ENCODE data around the gene AGL. TPM values are rescaled to one million over a fixed set of nuclear protein-coding genes. Genes with fewer than 3 reads are reported as not detected.

AGL gene
- total and polyA plus RNA-seq, 2 experiments from 2014 or later = 26.6 to 39.5 TPM

GRCh38 chr1:99934801-99935200, 84.6 kb downstream of the AGL start:
- Histone ChIP-seq H3K9me3 (ENCODE audit: low read depth) (no peaks in the 10 kb centered on the region), H3K27me3 (no peaks in the 10 kb centered on the region), H3K27ac (no peak overlapping the region), H3K4me1 (ENCODE audit: low read depth) (no peaks in the 10 kb centered on the region), H3K4me3 (no peak overlapping the region), H3K36me3 (no peaks in the 10 kb centered on the region)
- DNase-seq (ENCODE audit: low read depth in 1 of 2, low spot score in 1 of 2) = no peak
- no peak for TF ChIP-seq CTCF (IDR thresholded peaks at IDR 0.05; ENCODE audit: low read depth, low read length)

- no peaks in the 10 kb centered on the region for H3K4me1 ChIP-seq (ENCODE audit: low read depth)
- no peak overlapping the region for H3K4me3 ChIP-seq
- H3K27me3 ChIP-seq = no peaks in the 10 kb centered on the region
- DNase-seq (ENCODE audit: low read depth in 1 of 2, low spot score in 1 of 2) = no peak
- no peak for TF ChIP-seq CTCF (IDR thresholded peaks at IDR 0.05; ENCODE audit: low read depth, low read length)
- H3K27ac ChIP-seq = no peak overlapping the region
- H3K9me3 ChIP-seq (ENCODE audit: low read depth) = no peaks in the 10 kb centered on the region
- no peaks in the 10 kb centered on the region for H3K36me3 ChIP-seq
These were observed 85.4 kb downstream of the AGL start for GRCh38 chr1:99935534-99935933.

- H3K27me3 ChIP-seq = no peaks in the 10 kb centered on the region
- H3K27ac ChIP-seq = no peak overlapping the region
- no peaks in the 10 kb centered on the region for H3K9me3 ChIP-seq (ENCODE audit: low read depth)
- no peaks in the 10 kb centered on the region for H3K36me3 ChIP-seq
- DNase-seq (ENCODE audit: low read depth in 1 of 2, low spot score in 1 of 2) = no peak
- no peaks in the 10 kb centered on the region for H3K4me1 ChIP-seq (ENCODE audit: low read depth)
- no peak overlapping the region for H3K4me3 ChIP-seq
- TF ChIP-seq CTCF (IDR thresholded peaks at IDR 0.05; ENCODE audit: low read depth, low read length) = no peak
These were observed 85.9 kb downstream of the AGL start for GRCh38 chr1:99936071-99936470.

- Histone ChIP-seq H3K27ac (peak overlapping the region; percentile 57), H3K4me1 (ENCODE audit: low read depth) (peaks cover 10% of the 10 kb centered on the region), H3K9me3 (ENCODE audit: low read depth) (no peaks in the 10 kb centered on the region), H3K27me3 (no peaks in the 10 kb centered on the region), H3K36me3 (no peaks in the 10 kb centered on the region), H3K4me3 (no peak overlapping the region)
- TF ChIP-seq CTCF (IDR thresholded peaks at IDR 0.05; ENCODE audit: low read depth, low read length) = no peak
- DNase-seq (ENCODE audit: low read depth in 1 of 2, low spot score in 1 of 2) = no peak
These were observed 92.6 kb downstream of the AGL start for GRCh38 chr1:99942723-99943122.

GRCh38 chr1:99943223-99943794, 93.1 kb downstream of the AGL start:
- no peaks in the 10 kb centered on the region for H3K27me3 ChIP-seq
- peaks cover 10% of the 10 kb centered on the region for H3K4me1 ChIP-seq (ENCODE audit: low read depth)
- peak overlapping the region; percentile 57 for H3K27ac ChIP-seq
- peak; percentile 1 to 82 for DNase-seq (ENCODE audit: low read depth in 1 of 2, low spot score in 1 of 2)
- TF ChIP-seq CTCF (IDR thresholded peaks at IDR 0.05; ENCODE audit: low read depth, low read length) = no peak
- no peaks in the 10 kb centered on the region for H3K9me3 ChIP-seq (ENCODE audit: low read depth)
- H3K4me3 ChIP-seq = no peak overlapping the region
- no peaks in the 10 kb centered on the region for H3K36me3 ChIP-seq
